Islet of Langerhans (tissue), 1 donor: ENCODE results near the gene C11orf91.
"Not testable (repeated sequence)": the region's sequence is repeated elsewhere in the genome, so short reads cannot be mapped to it uniquely, and the experiment has no call there.

Experiments used
- FAIRE-seq: peaks from one replicate; lab custom pipeline; 2011; peaks lifted over from hg19 to GRCh38; lab: Jason Lieb, UNC

Gene C11orf91, protein sequence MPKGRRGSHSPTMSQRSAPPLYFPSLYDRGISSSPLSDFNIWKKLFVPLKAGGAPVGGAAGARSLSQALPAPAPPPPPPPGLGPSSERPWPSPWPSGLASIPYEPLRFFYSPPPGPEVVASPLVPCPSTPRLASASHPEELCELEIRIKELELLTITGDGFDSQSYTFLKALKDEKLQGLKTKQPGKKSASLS

DNA sequence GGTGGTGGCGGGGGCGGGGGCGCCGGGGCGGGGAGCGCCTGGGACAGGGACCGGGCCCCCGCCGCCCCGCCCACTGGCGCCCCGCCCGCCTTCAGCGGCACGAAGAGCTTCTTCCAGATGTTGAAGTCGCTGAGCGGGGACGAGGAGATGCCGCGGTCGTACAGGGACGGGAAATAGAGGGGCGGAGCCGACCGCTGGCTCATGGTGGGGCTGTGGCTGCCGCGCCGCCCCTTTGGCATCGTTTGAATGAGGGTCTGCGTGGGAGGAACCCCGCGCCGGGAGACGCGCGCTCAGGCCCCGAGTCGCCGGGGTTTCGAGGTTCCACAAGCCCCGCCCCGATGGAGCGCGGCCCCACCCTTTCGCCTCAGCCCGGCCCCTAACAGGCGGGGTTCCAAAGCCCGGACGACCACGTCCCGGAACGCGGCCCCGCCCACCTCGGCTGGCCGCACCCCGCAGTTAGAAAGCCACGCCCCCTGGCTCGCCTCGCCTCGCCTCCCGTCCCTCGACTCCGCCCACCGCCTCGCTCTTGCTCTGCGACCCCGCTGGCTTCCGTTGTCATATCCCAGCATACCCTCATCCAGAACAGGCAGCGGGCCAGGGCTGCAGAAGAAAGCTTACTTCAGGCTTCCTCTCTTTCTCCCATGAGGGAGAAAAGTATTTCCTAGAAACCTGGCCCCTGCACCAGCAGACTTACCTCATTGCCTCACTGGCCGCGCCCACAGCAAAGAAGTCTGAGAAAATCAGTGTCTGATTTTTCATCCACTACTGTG is at the start of gene C11orf91:
Gene C11orf91 (minus strand): TSS at position 325 of the 770 bp plus-strand sequence. CDS start 86 bp downstream, at position 239.
- no peak for FAIRE-seq

GRCh38 chr11:33747979-33748378 is 47.4 kb upstream of the C11orf91 start:
- no peak for FAIRE-seq

DNA sequence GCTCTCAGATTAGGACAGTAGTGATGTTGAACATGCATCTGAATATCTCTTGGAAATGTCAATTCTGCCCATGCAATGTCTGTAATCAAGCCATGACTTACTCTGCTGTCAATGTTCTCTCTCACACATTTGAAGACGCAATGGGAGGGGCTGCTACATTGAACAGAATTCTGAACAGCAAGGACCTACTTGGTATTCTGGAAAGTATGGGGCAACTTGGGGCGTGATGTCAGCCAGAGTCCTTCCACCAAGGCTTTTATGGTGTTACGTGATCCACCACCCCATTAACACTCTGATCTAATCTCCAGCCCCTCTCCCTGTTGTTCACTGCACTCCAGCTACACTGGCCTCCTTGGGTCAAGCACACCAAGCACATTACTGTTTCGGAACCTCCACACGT is 42.7 kb upstream of the C11orf91 start:
- no peak for FAIRE-seq

DNA sequence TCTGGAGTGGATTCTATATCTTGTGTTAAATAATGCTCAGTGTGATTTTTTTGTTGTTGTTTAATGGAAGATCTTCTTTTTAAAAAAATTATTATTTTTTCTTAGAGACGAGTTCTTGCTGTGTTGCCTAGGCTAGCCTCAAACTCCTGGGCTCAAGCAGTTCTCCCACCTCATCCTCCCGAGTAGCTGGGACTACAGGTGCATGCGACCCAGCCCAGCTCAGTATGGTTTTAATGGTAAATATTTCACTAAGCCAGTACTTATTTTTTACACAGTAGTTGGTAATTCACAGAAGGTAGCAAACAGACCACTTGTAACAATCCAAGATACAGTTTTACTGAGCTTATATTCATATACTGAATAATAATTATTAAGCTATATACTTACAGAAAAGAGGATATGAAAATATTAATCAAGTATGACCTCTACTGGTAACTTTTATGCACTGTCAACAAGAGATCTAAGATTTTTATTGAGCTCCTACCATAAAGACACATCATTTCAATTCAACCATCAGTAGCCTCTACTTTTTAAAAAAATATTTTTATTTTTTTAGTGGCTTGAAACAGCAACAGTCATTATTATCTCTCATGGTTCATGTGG is 41.7 kb upstream of the C11orf91 start:
- peak; percentile 98 for FAIRE-seq

- no peak for FAIRE-seq
Observed at GRCh38 chr11:33741806-33742205, 41.2 kb upstream of the C11orf91 start.

GRCh38 chr11:33737362-33737821 is 36.8 kb upstream of the C11orf91 start:
- no peak for FAIRE-seq

DNA sequence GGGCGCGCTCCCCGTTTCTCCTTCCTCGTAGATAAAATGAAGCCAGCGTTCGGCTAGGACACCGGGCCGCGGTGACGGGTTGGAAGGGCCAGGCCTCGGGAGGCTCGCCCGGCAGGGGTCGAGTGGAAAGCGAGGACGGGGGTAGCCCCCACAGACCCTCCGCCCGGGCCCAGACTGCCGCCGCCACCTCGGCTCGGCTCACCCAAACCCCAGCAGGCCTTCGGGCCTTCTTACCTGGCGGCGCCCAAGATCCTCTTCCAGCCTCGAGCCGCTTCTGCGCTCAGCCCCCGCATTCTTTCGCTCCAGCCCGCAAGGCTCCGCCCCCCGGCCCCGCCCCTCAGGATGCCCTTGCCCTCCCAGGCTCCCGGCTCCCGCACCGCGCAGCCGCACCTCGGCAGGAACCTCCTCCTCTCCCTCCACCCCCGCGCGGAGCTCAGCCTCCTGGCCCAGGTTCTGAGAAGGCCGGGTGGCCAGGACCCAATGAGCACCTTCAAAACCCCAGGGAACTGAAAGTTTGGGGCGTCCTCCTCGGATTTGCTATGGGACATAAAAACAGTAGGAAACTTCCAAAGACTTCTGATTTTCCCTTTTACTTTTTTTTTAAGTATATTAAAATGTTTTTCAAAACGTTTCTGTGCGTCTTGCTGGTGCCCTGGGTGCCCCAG is 35.7 kb upstream of the C11orf91 start, which contains the start of gene CD59:
Gene CD59 (minus strand): TSS at position 276 of the 665 bp plus-strand sequence. CDS start 13,978 bp downstream, outside the sequence.
- FAIRE-seq = no peak

GRCh38 chr11:33735271-33736147 is 34.9 kb upstream of the C11orf91 start:
- no peak for FAIRE-seq

- no peak for FAIRE-seq
Observed at GRCh38 chr11:33734441-33735270, 34.0 kb upstream of the C11orf91 start.

- no peak for FAIRE-seq
Observed at GRCh38 chr11:33733980-33734379, 33.4 kb upstream of the C11orf91 start.

GRCh38 chr11:33731723-33732531 is 31.3 kb upstream of the C11orf91 start:
- no peak for FAIRE-seq

DNA sequence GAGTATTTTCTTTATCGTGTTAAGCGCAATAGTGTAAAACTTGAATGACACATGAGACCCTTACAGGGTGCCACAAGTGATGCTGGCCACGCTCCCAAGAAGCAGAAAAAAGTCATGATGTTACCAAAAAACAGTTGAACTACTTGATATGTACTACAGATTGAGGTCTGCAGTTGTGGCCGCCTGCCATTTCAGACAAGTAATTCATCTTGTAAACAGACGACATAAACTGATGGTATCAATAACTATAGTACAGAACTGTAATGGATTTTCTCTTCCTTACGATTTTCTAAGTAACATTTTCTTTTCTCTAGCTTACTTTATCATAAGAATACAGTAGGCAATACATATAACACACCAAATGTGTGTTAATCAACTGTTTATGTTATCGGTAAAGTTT is 30.1 kb upstream of the C11orf91 start:
- FAIRE-seq = no peak

DNA sequence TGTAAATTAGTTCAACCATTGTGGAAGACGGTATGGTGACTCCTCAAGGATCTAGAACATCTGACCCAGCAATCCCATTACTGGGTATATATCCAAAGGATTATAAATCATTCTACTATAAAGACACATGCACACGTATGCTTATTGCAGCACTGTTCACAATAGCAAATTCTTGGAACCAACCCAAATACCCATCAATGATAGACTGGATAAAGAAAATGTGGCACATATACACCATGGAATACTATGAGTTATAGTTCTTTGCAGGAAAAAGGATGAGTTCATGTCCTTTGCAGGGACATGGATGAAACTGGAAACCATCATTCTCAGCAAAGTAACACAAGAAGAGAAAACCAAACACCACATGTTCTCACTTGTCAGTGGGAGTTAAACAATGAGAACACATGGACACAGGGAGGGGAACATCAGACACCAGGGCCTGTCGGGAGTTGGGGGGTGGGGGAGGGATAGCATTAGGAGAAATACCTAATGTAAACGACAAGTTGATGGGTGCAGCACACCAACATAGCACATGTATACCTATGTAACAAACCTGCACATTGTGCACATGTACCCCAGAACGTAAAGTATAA is 28.5 kb upstream of the C11orf91 start:
- FAIRE-seq = not testable (repeated sequence)

DNA sequence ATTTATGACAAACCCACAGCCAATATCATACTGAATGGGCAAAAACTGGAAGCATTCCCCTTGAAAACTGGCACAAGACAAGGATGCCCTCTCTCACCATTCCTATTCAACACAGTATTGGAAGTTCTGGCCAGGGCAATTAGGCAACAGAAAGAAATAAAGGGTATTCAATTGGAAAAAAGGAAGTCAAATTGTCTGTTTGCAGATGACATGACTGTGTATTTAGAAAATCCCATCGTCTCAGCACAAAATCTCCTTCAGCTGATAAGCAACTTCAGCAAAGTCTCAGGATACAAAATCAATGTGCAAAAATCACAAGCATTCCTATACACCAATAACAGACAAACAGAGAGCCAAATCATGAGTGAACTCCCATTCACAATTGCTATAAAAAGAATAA is 26.9 kb upstream of the C11orf91 start:
- FAIRE-seq = not testable (repeated sequence)

DNA sequence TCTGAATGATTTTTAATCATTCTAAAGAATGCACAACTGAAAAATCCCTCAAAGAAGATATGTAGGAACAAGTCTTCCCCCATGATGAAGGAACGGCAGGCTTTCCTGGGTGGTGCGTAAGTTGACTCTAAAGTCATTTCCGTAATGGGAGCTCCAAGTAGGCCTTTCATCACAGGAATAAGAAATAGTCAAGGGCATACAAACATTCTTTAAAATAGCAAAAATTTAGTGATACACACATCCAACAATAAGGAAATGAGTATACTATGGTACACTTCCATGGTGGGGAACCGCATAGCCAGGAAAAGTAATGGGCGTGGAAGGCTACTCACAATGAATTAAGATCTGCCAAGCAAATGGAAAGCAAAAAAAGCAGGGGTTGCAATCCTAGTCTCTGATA is 24.9 kb upstream of the C11orf91 start:
- no peak for FAIRE-seq

DNA sequence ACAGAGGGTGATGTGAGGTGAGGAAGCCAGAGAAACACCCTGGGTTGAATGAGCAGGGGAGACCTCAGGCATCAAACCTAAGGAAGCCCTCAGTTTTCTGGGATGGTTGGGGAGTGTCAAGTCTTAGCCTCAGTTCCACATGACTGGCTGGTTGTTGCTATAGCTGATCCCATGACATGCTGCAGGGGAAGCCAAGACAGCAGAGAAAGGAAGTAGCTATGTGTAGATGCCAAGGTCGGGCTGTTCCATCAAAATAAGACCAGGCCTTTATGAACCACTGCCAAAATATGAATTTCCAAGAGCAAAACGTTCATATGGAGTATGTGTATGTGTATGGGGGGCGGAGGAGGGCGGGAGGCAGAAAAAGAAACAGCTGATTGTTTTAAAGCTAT is 24.0 kb upstream of the C11orf91 start:
- no peak for FAIRE-seq

- no peak for FAIRE-seq
Observed at GRCh38 chr11:33723238-33723881, 22.7 kb upstream of the C11orf91 start.

- FAIRE-seq = no peak
Observed at GRCh38 chr11:33722590-33723234, 22.1 kb upstream of the C11orf91 start.
